Stimulated activated CD4-positive, alpha-beta T cell treated with anti-CD3 and anti-CD28 coated beads, TNF-alpha, amount 100 ng/mL, for 48 hours (primary cell): ENCODE measurements around the gene PBX3.
"Not testable (repeated sequence)": the region's sequence is repeated elsewhere in the genome, so short reads cannot be mapped to it uniquely, and the experiment has no call there.

Experiments used
- DNase-seq, 3 donors: peaks; one replicate each; pipeline ENCODE4 v3.0.0-alpha.2; 2020; ENCODE audit warnings: low read depth in 3 of 3

PBX3 gene

GRCh38 chr9:125776789-125777188, 29.6 kb downstream of the PBX3 start:
- DNase-seq, result not testable (repeated sequence)

GRCh38 chr9:125778538-125779219, 31.5 kb downstream of the PBX3 start:
- not testable (repeated sequence) for DNase-seq

GRCh38 chr9:125779220-125779565, 32.0 kb downstream of the PBX3 start:
- DNase-seq, result not testable (repeated sequence)

- DNase-seq, result no peak
Observed at GRCh38 chr9:125782718-125783117, 35.5 kb downstream of the PBX3 start.

GRCh38 chr9:125784286-125785049, 37.3 kb downstream of the PBX3 start:
- no peak for DNase-seq

GRCh38 chr9:125785248-125785751, 38.1 kb downstream of the PBX3 start:
- DNase-seq, result peak in 2 of 3 donors; percentile 4 to 9

GRCh38 chr9:125787715-125788114, 40.5 kb downstream of the PBX3 start:
- DNase-seq, result no peak

- no peak for DNase-seq
Observed at GRCh38 chr9:125789196-125789595, 42.0 kb downstream of the PBX3 start.

- no peak for DNase-seq
Observed at GRCh38 chr9:125794708-125795107, 47.5 kb downstream of the PBX3 start.

GRCh38 chr9:125795970-125796596, 48.9 kb downstream of the PBX3 start:
- no peak for DNase-seq

GRCh38 chr9:125797930-125798329, 50.8 kb downstream of the PBX3 start:
- no peak for DNase-seq

GRCh38 chr9:125803526-125803925, 56.4 kb downstream of the PBX3 start:
- no peak for DNase-seq

- DNase-seq, result no peak
Observed at GRCh38 chr9:125805057-125805456, 57.9 kb downstream of the PBX3 start.

- DNase-seq, result no peak
Observed at GRCh38 chr9:125805586-125805985, 58.4 kb downstream of the PBX3 start.

- no peak for DNase-seq
Observed at GRCh38 chr9:125807079-125807478, 59.9 kb downstream of the PBX3 start.

- no peak for DNase-seq
Observed at GRCh38 chr9:125810161-125810560, 63.0 kb downstream of the PBX3 start.

- DNase-seq, result no peak
Observed at GRCh38 chr9:125811002-125811401, 63.8 kb downstream of the PBX3 start.

- no peak for DNase-seq
Observed at GRCh38 chr9:125812403-125812802, 65.2 kb downstream of the PBX3 start.

- DNase-seq, result no peak
Observed at GRCh38 chr9:125815568-125815967, 68.4 kb downstream of the PBX3 start.

- DNase-seq, result no peak
Observed at GRCh38 chr9:125816321-125816720, 69.1 kb downstream of the PBX3 start.

GRCh38 chr9:125820100-125820804, 73.1 kb downstream of the PBX3 start:
- no peak for DNase-seq

GRCh38 chr9:125821078-125821477, 73.9 kb downstream of the PBX3 start:
- no peak for DNase-seq
